Dermis lymphatic vessel endothelial cell (primary cell): ENCODE data around the gene CCL19. TPM values are rescaled to one million over a fixed set of nuclear protein-coding genes. Genes with fewer than 3 reads are reported as not detected.

Experiments used
- total RNA-seq: library from RNA; depleted of rRNA; stranded (reverse); fragments of >200 nt; gene quantifications from 2 replicates; pipeline ENCODE4 v1.2.1, GENCODE V29; 2014

CCL19 gene
- total RNA-seq: not detected in 2 replicates

DNA sequence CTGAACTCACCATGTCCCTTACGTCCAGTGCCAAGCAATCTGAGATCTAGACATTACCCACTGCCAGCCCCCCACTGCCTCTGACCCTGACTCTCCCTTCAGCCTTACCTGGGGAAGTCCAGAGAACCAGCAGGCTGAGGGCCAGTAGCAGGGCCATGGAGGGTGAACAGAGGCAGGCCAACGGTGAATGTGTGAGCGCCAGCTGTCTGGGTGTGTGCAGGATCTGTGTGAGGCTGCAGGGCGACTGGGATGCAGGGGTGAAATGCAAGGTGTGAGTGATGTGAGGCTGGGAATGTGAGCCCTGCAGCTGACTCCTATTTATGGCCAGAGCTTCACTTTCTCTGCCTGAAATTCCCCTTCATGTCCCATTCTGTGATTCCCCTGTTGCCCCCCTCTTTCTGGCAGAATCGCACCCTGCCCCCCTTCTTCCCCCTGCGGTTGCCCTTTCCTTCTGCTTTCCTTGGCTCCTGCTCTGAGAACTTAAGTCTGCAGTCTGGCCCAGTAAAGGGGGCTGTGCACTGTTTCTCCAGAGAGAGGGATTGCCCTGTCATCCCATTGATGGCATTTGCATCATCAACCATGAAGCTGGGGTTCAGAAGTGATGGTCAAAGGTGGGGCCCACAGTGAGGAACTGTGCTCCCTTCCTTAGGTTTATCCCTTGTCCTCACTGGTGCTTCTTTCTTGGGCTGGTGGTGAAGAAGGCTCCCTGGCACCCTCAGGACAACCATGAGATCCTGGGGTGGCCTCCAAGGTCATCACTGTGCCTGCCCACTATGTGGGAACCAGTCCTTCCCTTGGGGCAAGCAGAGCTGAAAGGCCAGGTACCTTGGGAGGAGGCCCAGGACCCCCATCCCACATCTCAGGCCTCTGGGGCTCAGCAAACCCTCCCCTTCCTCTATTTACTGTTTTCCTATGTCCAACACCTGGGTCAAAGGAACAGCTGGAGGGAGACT lies at the start of gene CCL19:
Gene CCL19, minus strand, starts transcription at position 294 of the 953 bp plus-strand sequence. Its CDS starts 137 bp downstream, at position 157.

GRCh38 chr9:34710023-34710422 lies 18.9 kb upstream of the CCL19 start, which contains the start of gene CCL21:
CCL21 (minus strand) TSS chr9:34710136; CDS start chr9:34710066, 70 bp downstream.

DNA sequence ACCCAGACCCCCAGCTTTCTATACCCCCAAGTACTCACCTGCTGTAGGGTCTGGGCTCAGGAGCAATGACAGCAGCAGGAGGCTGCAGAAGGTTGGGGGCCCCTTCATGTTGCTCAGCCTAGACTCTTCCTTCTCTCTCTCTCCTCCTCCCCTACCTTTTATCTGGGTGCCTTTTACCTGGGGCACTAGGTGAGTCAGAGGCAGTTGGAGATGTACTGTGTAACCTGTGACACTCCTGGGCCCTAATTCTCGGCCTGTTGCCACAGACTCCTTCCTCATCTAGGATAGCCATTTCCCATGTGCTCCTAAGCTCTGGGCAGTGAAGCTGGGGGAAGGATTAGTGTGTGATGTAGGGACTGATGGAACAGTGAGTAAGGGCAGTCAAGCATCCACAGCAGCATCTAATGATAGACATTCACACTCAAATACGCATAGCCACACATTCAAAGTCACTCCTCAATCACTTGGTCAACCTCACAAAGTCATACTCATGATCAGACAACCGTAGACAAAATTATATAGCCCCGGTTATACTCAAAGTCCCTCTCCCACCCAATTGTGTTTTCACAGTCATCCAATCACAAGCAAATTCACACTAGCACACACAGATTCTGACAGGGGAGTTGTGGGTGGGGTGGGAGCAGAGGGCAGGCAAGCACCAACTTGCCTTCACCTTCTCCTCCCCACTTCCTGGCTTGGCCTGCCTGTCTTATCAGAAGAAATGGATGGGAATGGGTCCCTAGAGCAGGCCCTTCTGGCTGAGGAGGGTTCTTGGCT lies 28.4 kb downstream of the CCL19 start, which contains the start of gene CCL27:
Gene CCL27, minus strand, starts transcription at position 132 of the 777 bp plus-strand sequence. Its CDS starts 24 bp downstream, at position 108.

DNA sequence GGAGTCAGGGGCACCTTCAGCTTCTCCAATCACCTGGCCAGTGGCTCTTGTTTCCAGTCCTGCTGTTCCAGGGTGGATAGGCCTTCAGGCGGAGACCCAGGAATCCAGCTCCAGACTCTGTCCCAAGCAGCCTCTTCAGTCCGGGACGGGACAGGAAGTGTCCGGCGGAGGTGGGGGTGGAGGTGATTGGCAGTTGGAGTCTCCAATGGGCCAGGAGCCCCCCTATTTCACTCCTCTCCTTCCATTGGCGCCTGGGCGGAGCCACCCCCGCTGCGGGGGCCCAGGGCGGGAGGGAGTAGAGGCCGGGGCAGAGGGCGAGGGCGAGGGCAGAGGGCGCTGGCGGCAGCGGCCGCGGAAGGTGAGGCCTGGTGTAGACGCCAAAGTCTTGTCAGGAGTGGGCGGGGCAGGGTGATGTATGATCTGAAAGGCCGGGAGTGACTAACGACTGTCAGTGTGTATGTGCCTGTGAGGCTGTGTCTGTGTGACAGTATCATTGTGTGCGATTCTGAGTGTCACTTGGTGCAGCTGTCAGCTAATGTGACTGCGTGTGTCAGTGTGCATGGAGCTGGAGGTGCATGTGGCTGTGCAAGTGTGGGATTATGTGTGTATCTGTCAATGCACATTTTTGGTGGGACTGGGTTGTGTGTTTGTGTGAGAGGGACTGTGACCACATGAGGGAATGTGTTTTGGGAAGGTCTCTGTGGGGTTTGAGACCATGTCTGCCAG lies 39.0 kb downstream of the CCL19 start, which contains the start of gene IL11RA:
Gene IL11RA, plus strand, starts transcription at position 310 of the 726 bp plus-strand sequence. CDS start 3,033 bp downstream, outside the sequence.

DNA sequence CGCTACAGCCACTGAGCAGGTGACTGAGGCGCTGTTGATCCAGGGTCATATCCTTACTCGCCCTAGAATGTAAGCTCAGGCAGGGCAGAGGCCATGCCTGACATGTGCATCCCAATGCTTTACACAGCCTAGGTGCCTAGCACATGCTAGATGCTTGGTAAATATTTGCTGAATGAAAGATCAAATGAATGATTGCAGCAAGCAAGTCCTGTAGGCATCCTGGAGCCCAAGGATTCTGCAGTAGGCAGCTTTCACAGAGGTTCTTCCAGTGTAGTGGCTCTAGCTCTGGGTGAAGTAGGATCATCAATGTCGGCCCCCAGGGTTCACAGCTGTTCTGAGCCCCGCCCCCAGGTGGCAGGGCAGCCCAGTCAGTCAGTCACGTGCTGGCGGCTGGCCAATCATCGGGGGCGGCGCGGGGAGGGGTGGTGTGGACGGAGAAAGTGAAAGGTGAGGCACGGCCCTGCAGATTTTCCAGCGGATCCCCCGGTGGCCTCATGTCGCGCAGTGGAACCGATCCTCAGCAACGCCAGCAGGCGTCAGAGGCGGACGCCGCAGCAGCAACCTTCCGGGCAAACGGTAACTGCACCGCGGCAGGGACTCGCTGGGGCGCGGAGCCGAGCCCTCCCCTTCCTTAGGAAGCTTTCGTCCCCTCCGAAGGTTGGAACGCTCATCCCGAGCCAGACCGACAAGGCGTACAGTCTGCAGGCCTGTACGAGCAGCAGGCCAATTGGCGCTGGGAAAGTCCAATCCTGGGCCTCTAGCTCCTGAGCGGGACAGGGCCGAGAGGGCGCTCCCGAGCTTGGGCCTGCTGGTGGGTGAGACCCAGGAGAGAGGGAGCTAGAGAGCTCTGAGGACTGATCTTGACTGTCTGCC lies 44.6 kb downstream of the CCL19 start, which contains the start of gene GALT:
Gene GALT, plus strand, starts transcription at position 465 of the 873 bp plus-strand sequence. Its CDS starts 30 bp downstream, at position 495.

Other genes starting within 250 kb of the CCL19 start
- gene FAM219A, start 232.7 kb downstream of the CCL19 start, total RNA-seq: 3.1 and 3.9 TPM in 2 replicates
- 0.11 TPM in 1 of 2 replicates, not detected in the other for gene DNAI1, start 232.5 kb downstream of the CCL19 start, total RNA-seq
- not detected in 2 replicates for gene ENHO, start 168.3 kb downstream of the CCL19 start, total RNA-seq
- gene CNTFR, start 101.6 kb downstream of the CCL19 start, total RNA-seq: not detected in 2 replicates
- 16.1 and 18.5 TPM in 2 replicates for gene RPP25L, start 79.2 kb downstream of the CCL19 start, total RNA-seq
- 78.3 and 80.4 TPM in 2 replicates for gene DCTN3, start 70.8 kb downstream of the CCL19 start, total RNA-seq
- under 0.01 and 0.09 TPM in 2 replicates for gene ARID3C, start 62.2 kb downstream of the CCL19 start, total RNA-seq
- 23.5 and 26.0 TPM in 2 replicates for gene SIGMAR1, start 53.5 kb downstream of the CCL19 start, total RNA-seq
- 29.8 TPM in 2 replicates for gene GALT, start 44.6 kb downstream of the CCL19 start, total RNA-seq
- 3.1 and 4.6 TPM in 2 replicates for gene IL11RA, start 39.1 kb downstream of the CCL19 start, total RNA-seq
- not detected in 2 replicates for gene CCL27, start 28.6 kb downstream of the CCL19 start, total RNA-seq
- gene CCL21, start 18.9 kb upstream of the CCL19 start, total RNA-seq: 1.4 and 8.6 TPM in 2 replicates